Fibroblast of mammary gland (primary cell): ENCODE data around the gene SNTB2.
"Not testable (repeated sequence)": the region's sequence is repeated elsewhere in the genome, so short reads cannot be mapped to it uniquely, and the experiment has no call there.

Experiments
- DNase-seq: peaks from one replicate; pipeline ENCODE4 v3.0.0-alpha.2; 2010; ENCODE audit warnings: low read depth
- H3K4me3 ChIP-seq: 2 replicates; pipeline ENCODE4 v1.5.1; 2011; ENCODE audit warnings: low read depth, mild to moderate bottlenecking, low read length, moderate library complexity; ENCODE audit not compliant: control insufficient read depth
- CTCF ChIP-seq: conservative IDR thresholded peaks from 2 replicates; pipeline ENCODE4 v1.5.1; 2011; ENCODE audit warnings: low read depth, low read length, inconsistent platforms; ENCODE audit not compliant: control insufficient read depth, insufficient read depth

Gene SNTB2

GRCh38 chr16:69294051-69294450 lies 107.1 kb downstream of the SNTB2 start:
- TF ChIP-seq CTCF = no peak
- DNase-seq = no peak
- H3K4me3 ChIP-seq = no peak overlapping the region

- not testable (repeated sequence) for DNase-seq, H3K4me3 ChIP-seq
Measured at GRCh38 chr16:69296771-69297170, 109.8 kb downstream of the SNTB2 start.

- TF ChIP-seq CTCF = no peak
- DNase-seq = no peak
- H3K4me3 ChIP-seq = no peak overlapping the region
Measured at GRCh38 chr16:69298261-69298660, 111.3 kb downstream of the SNTB2 start.

GRCh38 chr16:69301187-69301586 lies 114.2 kb downstream of the SNTB2 start:
- DNase-seq = no peak
- H3K4me3 ChIP-seq = no peak overlapping the region
- TF ChIP-seq CTCF = no peak

GRCh38 chr16:69301861-69302260 lies 114.9 kb downstream of the SNTB2 start:
- no peak overlapping the region for H3K4me3 ChIP-seq
- TF ChIP-seq CTCF = no peak
- no peak for DNase-seq

- DNase-seq = no peak
- TF ChIP-seq CTCF = no peak
- no peak overlapping the region for H3K4me3 ChIP-seq
Measured at GRCh38 chr16:69302301-69302700, 115.3 kb downstream of the SNTB2 start.

GRCh38 chr16:69306031-69306430 lies 119.1 kb downstream of the SNTB2 start:
- no peak for TF ChIP-seq CTCF
- no peak overlapping the region for H3K4me3 ChIP-seq
- peak; percentile 34 for DNase-seq
